HUDEP-2 (cell line): ENCODE results near the gene EAPP.
"Not testable (repeated sequence)": the region's sequence is repeated elsewhere in the genome, so short reads cannot be mapped to it uniquely, and the experiment has no call there.

Experiments
- DNase-seq, 76 experiments: peaks; one replicate each; lab custom pipeline; 2025; ENCODE audit not compliant: unreplicated experiment in 76 of 76; lab: John Stamatoyannopoulos, UW

Gene EAPP

GRCh38 chr14:34489324-34489723 is 50.2 kb downstream of the EAPP start:
- DNase-seq, result no peak

- DNase-seq, result no peak
Observed at GRCh38 chr14:34488528-34488927, 51.0 kb downstream of the EAPP start.

GRCh38 chr14:34484726-34485125 is 54.8 kb downstream of the EAPP start:
- DNase-seq, result no peak

- DNase-seq, result no peak
Observed at GRCh38 chr14:34482463-34482862, 57.0 kb downstream of the EAPP start.

- DNase-seq, result no peak
Observed at GRCh38 chr14:34479694-34480093, 59.8 kb downstream of the EAPP start.

GRCh38 chr14:34478261-34478660 is 61.2 kb downstream of the EAPP start:
- DNase-seq, result no peak

- DNase-seq, result not testable (repeated sequence)
Observed at GRCh38 chr14:34476036-34476435, 63.5 kb downstream of the EAPP start.

- DNase-seq, result no peak
Observed at GRCh38 chr14:34475163-34475562, 64.3 kb downstream of the EAPP start.

GRCh38 chr14:34474187-34474679 is 65.3 kb downstream of the EAPP start:
- DNase-seq, result no peak

GRCh38 chr14:34472706-34473279 is 66.7 kb downstream of the EAPP start:
- DNase-seq, result no peak

- DNase-seq, result no peak
Observed at GRCh38 chr14:34470319-34470718, 69.2 kb downstream of the EAPP start.

GRCh38 chr14:34466691-34467090 is 72.8 kb downstream of the EAPP start:
- peak in 1 of 76 experiments; percentile 1 for DNase-seq
